Measurements from ENCODE around the gene EED. TPM values are rescaled to one million over a fixed set of nuclear protein-coding genes. Genes with fewer than 3 reads are reported as not detected.
"Not testable (repeated sequence)": the region's sequence is repeated elsewhere in the genome, so short reads cannot be mapped to it uniquely, and the experiment has no call there.

EED gene
- total RNA-seq, 1 experiment from 2014 or later, result 25.2 TPM

GRCh38 chr11:86222081-86222480 is 22.5 kb upstream of the EED start (continued):
- TF ChIP-seq CTCF (IDR thresholded peaks at IDR 0.05 in 2 of 3, conservative IDR thresholded peaks at IDR 0.05 in 1 of 3; ENCODE audit: borderline replicate concordance in 1 of 3, insufficient read depth in 1 of 3, low read depth in 2 of 3, low read length in 2 of 3), result no peak
- no peak for TF ChIP-seq EGR1 (IDR thresholded peaks at IDR 0.05; ENCODE audit: low read depth)
- TF ChIP-seq, protein P1, sequence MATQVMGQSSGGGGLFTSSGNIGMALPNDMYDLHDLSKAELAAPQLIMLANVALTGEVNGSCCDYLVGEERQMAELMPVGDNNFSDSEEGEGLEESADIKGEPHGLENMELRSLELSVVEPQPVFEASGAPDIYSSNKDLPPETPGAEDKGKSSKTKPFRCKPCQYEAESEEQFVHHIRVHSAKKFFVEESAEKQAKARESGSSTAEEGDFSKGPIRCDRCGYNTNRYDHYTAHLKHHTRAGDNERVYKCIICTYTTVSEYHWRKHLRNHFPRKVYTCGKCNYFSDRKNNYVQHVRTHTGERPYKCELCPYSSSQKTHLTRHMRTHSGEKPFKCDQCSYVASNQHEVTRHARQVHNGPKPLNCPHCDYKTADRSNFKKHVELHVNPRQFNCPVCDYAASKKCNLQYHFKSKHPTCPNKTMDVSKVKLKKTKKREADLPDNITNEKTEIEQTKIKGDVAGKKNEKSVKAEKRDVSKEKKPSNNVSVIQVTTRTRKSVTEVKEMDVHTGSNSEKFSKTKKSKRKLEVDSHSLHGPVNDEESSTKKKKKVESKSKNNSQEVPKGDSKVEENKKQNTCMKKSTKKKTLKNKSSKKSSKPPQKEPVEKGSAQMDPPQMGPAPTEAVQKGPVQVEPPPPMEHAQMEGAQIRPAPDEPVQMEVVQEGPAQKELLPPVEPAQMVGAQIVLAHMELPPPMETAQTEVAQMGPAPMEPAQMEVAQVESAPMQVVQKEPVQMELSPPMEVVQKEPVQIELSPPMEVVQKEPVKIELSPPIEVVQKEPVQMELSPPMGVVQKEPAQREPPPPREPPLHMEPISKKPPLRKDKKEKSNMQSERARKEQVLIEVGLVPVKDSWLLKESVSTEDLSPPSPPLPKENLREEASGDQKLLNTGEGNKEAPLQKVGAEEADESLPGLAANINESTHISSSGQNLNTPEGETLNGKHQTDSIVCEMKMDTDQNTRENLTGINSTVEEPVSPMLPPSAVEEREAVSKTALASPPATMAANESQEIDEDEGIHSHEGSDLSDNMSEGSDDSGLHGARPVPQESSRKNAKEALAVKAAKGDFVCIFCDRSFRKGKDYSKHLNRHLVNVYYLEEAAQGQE (IDR thresholded peaks at IDR 0.05; ENCODE audit: low read depth), result no peak

GRCh38 chr11:86224575-86224974 is 20.0 kb upstream of the EED start:
- POLR2A ChIA-PET; intact Hi-C loops (cut with micrococcal nuclease); H3K36me3 ChIP-seq (ENCODE audit: control insufficient read depth in 1 of 2, insufficient read depth in 2 of 2, low read length in 2 of 2); H3K27me3 ChIP-seq (ENCODE audit: insufficient read depth, low read length); CTCF ChIA-PET; H4K20me1 ChIP-seq (ENCODE audit: insufficient read depth); H3K9me2 ChIP-seq (ENCODE audit: insufficient read depth); DNase-seq (ENCODE audit: low read depth, low spot score); RAD21 ChIA-PET (ENCODE audit: low non-redundant PET in 1 of 2, low total read pairs in 2 of 2, uncharacterized antibody in 2 of 2, unreplicated experiment in 2 of 2); H3K9ac ChIP-seq (ENCODE audit: low read length); H3K4me2 ChIP-seq (ENCODE audit: low read length); H3K79me2 ChIP-seq (ENCODE audit: insufficient read depth, low read length); H3K9me3 ChIP-seq (ENCODE audit: control insufficient read depth in 1 of 2, insufficient read depth in 1 of 2, low read depth in 1 of 2, low read length in 2 of 2); H3K27ac ChIP-seq (ENCODE audit: low read depth, low read length); BruUV-seq (replicated peaks); H3K4me3 ChIP-seq (replicated peaks in 1 of 2; ENCODE audit: low read depth in 1 of 2, low read length in 2 of 2); H2AFZ ChIP-seq (ENCODE audit: low read depth, low read length, poor library complexity, severe bottlenecking); ATAC-seq: not testable (repeated sequence)
- H3K4me1 ChIP-seq (ENCODE audit: control insufficient read depth in 1 of 2, insufficient read depth in 2 of 2, low read length in 2 of 2), result peaks cover 0 to 10% of the 10 kb centered on the region in 2 experiments; a peak in 2 of 4 replicates

- H3K9ac ChIP-seq (ENCODE audit: low read length); H3K9me2 ChIP-seq (ENCODE audit: insufficient read depth); intact Hi-C loops (cut with micrococcal nuclease); POLR2A ChIA-PET; H3K4me2 ChIP-seq (ENCODE audit: low read length); H4K20me1 ChIP-seq (ENCODE audit: insufficient read depth); CTCF ChIA-PET; H2AFZ ChIP-seq (ENCODE audit: low read depth, low read length, poor library complexity, severe bottlenecking); H3K27me3 ChIP-seq (ENCODE audit: insufficient read depth, low read length); H3K9me3 ChIP-seq (ENCODE audit: control insufficient read depth in 1 of 2, insufficient read depth in 1 of 2, low read depth in 1 of 2, low read length in 2 of 2); H3K79me2 ChIP-seq (ENCODE audit: insufficient read depth, low read length); DNase-seq (ENCODE audit: low read depth, low spot score); BruUV-seq (replicated peaks); RAD21 ChIA-PET (ENCODE audit: low non-redundant PET in 1 of 2, low total read pairs in 2 of 2, uncharacterized antibody in 2 of 2, unreplicated experiment in 2 of 2); ATAC-seq; H3K27ac ChIP-seq (ENCODE audit: low read depth, low read length); H3K4me3 ChIP-seq (replicated peaks in 1 of 2; ENCODE audit: low read depth in 1 of 2, low read length in 2 of 2); H3K36me3 ChIP-seq (ENCODE audit: control insufficient read depth in 1 of 2, insufficient read depth in 2 of 2, low read length in 2 of 2): not testable (repeated sequence)
- H3K4me1 ChIP-seq (ENCODE audit: control insufficient read depth in 1 of 2, insufficient read depth in 2 of 2, low read length in 2 of 2), result peaks cover 3 to 18% of the 10 kb centered on the region in 2 experiments
These were observed 19.2 kb upstream of the EED start for GRCh38 chr11:86225344-86225743.

Data from HCT116 (cell line).